DMS 273 (cell line): ENCODE results near the gene EPHA1.

ENCODE experiments used
- DNase-seq: peaks from one replicate; lab custom pipeline; 2025; ENCODE audit not compliant: unreplicated experiment; lab: John Stamatoyannopoulos, UW

EPHA1 gene

GRCh38 chr7:143375298-143376034 lies 33.2 kb downstream of the EPHA1 start:
- peak; percentile 57 for DNase-seq

DNA sequence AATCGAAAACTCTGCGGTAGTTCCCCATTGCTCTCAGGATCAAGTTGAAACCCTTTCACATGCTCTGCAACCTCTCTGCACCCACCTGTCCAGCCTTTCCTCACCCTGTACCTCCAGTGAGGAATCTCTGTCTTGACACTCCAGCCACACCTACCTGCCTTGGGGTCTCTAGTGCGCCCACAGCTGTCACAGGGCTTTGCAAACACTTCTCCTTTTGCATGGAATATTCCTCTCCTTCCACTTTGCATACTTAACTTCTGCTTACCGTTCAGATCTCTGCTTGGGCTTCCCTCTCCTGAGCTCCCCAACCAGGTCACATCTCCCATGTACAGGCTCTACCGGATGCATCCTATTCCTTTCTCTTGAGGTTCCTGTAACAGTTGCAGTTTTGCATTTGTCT lies 34.1 kb downstream of the EPHA1 start:
- DNase-seq: no peak

DNA sequence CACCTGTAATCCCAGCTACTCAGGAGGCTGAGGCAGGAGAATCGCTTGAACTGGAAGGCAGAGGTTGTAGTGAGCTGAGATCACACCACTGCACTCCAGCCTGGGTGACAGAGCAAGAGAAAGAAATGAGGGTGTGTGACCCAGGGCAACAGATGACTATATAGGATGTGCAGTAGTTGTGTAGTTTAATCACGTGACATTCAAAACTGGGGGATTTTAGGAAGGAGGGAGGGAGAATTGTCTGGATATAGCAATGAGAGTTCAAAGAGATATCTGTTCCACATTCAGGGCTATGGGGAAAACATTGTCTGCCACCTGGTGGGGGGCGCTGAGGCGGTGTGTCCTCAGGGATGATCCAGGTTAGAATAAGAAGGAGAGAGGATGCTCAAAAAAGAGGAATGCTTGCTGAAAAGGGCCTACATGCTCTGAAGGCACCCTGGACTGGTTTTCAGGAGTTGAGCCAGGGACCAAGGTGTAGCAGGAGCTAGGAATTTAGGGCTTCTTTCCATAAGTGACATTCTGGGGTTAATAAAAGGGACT lies 35.3 kb downstream of the EPHA1 start:
- DNase-seq: no peak

DNA sequence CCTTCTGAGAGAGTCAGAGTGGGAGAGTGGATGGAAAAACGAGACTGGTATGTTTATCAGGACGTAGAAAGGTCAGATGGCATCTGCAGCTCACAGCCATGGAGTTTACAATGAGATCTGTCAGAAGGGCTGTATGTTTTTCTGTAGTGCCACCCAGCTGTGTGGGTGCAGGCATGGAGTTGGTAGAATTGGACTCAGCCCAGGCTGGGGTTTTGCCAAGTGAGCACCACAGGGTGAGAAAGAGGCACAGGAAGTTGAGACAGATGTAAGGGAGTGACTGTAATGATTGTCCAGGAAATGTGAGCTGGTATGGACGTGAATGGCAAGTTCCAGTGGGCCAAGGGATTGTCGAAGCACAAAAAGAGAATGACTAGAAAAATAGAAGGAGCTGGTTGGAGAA lies 36.6 kb downstream of the EPHA1 start:
- peak; percentile 76 for DNase-seq

DNA sequence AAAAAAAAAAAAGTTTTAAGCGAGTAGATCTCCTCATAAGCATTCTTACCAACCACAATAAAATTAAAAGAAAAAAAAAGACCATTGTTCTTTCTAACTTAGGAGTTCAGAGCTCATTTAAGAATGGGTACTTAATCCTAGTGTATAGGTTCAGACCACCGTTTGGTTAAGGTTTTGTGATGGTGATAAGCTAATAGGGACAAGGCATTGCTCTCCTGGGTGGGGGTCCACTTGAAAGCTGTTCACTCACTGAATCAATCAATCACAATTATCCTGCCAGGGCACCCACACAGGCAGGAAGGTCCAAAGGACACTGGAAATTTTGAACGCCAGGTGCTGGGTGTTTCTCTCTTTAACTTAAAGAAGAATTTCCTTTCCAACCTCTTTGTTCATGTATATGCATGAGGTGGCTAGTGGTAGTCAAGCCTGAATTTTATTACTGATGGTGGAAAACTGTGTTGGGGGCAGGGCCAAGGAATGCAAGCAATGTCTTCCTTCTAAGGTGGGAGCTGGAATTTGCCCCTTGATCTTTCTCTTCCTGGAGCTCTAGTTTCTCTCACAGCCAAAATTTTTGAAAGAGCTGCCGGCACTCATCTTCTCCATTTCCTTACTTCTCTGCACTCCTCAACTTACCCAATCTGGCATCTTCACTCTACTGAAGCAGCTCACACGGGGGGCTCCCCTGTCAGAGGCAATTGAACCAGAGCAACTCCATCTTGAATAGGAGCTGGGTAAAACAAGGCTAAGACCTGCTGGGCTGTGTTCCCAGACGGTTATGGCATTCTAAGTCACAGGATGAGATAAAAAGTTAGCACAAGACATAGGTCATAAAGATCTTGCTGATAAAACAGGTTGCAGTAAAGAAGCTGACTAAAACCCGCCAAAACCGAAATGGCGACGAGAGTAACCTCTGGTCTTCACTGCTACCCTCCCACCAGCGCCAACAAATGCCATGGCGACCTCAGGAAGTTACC lies 38.7 kb downstream of the EPHA1 start:
- DNase-seq: no peak

- no peak for DNase-seq
Observed at GRCh38 chr7:143368387-143368786, 40.3 kb downstream of the EPHA1 start.

- DNase-seq: peak; percentile 30
Observed at GRCh38 chr7:143367972-143368371, 40.7 kb downstream of the EPHA1 start.

DNA sequence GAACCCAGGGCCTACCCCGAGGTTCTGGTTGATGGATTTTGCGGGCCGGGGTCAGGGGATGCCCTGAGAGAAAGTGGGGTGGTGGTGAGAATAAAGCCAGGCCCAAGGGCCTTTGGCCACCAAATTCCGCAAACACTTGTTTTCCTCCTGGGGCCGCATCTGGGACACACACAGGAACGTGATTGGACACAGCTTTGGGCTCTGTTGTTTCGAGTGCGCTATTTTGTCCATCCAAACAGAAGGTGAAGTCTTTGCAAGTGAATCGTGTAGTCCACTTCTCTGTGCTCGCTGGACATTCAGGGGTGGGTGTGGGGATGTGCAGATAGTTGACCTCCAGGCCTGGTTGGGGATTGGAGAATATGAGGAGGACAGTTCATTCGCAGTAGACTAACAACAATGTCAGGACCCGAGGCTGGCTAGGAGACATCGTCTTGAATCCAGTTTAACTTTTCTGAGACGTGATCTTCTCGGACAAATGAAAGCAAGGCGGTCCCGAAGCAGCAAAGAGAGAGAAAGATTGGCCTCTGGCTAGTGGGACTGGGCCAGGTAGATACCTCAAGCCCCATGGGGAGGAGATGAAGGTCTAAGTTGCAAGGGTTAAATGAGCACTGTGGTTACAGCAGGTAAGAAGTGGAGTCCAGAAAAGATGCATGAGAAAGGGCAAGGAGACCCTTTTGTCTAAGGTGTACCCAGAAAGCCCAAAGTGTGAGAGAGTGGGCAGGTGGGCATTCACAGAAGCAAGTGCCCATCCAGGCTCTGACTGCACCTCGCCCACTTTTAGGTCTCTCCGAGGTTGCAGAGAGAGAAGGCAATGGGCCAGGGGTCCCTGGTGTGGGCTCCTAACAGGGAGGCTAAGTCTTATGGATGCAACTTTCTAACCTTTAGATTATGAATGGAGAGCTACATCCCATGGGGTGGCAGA lies 45.4 kb downstream of the EPHA1 start:
- DNase-seq: no peak

DNA sequence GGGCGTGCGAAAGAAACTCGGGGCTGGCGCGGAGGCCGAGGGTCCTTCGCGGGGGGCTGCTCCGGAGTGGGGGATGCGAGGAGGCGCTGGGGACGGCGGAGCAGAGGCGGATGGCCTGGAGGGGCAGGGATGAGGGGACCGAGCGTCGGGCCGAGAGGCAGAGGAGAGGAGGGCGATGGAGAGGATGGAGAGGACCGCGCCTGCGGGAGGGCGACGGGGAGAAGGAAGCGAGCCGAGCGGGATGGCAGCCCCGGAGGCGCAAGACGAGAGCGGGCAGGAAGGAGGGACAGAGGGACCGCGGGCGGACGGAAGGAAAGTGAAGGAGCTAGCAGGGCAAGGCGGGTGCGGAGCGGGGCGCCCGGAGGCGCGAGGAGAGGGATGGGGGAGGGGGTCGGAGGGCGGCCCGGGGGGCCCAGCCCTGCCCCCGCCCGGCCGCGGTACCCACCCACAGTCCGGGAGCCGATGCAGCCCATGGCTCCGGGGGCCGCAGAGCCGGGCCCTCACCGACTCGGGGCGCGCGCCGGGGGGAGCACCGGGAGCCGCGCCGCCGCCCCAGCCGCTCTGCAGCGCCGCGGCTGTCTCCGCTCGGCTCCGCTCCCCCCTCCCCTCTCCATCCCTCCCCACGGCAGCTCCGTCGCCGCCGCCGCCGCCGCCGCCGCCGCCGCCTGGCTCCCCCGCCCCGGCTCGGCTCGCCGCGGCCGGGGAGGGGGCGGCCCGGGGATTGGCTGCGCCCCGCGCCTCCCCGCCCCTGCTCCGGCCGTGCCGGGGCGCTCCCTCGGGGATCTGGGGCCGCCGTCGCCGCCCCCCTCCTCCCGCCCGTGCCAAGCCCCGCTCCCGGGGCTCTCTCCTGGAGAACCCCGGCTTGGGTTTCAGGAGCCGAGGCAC lies 46.3 kb downstream of the EPHA1 start, which contains the start of gene FAM131B:
Gene FAM131B, minus strand, starts transcription at position 583 of the 885 bp plus-strand sequence. Its CDS starts 110 bp downstream, at position 473.
- DNase-seq: peak; percentile 57

GRCh38 chr7:143361552-143362130 lies 47.0 kb downstream of the EPHA1 start:
- DNase-seq: peak; percentile 42

DNA sequence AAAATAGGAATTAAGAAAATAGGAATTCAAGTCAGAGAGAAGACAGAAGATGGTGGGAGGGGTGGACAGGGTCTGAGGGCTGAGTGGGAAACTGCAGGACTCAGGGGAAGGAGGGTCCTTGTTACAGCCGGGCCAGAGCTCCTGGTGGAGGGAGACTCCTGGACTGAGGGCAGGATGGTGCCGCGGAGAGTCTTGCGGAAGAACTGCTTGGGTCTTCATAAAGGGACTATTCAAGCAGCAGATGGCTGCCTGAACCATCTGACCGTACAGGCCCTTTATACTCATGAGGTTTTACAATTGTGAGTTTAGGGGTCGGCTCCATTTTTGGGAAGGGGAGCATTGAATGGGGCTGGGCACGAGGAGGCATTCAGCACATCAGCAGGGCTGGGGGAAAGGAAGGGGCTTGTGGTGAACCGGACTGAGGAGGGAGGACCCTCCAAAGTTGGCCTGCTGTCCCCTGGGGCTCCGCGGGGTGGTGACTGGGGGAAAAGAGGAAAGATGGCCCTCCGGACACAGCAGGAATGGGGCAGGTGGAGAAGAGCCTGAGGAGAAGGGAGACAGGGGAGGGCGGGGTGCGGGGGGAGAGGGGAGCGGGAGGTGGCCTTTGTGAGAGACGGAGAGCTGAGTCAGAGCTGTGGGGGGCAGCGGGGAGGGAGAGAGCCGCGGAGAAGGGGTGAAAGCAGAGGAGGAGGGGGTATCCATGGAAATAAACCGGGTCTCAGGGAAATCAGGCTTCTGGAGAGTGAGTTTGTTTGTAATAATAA lies 47.7 kb downstream of the EPHA1 start:
- no peak for DNase-seq

DNA sequence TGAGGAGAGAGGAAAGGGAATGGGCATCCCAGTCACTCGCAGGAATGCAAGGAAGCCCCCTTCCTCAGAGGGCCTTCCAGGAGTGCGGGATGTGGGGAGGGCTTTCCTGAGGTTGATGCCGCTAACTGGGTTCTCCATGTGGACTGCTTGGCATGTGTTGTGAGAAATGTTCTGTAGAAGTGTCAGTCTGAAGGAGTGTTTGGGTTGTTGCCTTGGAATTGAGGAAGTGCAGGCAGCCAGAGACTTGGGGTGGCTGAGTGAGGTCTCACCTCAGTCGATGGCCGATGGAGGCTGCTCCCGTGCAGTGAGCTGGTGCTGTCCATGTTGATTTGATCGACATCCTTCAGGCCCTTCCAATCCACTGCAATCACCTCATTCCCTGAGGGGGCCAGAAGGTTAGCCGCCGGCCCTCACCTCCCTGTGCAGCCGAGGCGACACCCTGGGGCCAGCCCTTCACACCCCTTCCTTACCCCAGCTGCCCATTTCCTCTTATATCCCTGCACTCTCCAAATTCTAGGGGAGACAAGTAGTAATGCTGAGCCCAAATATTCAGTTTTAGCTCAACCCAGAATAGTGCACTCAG lies 48.8 kb downstream of the EPHA1 start:
- DNase-seq: no peak

DNA sequence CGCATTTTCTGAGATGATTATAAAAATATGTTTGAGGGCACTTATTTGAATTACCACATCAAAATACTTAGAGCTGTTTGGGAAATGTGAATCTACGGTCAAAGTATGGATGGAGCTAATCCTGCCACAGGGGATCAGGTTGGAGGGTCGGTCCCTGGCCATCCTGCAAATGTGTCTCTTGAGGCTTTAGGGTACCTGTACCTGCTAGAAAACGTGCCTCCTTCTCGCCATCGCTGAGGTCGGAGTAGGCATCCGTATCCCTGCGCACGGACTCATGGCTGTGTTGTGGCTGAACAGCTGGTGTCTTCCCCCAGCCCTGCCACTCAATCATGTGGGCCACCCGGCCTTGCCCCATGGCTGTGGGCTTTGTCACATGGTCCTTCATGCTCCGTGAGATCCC lies 50.0 kb downstream of the EPHA1 start:
- DNase-seq: no peak

DNA sequence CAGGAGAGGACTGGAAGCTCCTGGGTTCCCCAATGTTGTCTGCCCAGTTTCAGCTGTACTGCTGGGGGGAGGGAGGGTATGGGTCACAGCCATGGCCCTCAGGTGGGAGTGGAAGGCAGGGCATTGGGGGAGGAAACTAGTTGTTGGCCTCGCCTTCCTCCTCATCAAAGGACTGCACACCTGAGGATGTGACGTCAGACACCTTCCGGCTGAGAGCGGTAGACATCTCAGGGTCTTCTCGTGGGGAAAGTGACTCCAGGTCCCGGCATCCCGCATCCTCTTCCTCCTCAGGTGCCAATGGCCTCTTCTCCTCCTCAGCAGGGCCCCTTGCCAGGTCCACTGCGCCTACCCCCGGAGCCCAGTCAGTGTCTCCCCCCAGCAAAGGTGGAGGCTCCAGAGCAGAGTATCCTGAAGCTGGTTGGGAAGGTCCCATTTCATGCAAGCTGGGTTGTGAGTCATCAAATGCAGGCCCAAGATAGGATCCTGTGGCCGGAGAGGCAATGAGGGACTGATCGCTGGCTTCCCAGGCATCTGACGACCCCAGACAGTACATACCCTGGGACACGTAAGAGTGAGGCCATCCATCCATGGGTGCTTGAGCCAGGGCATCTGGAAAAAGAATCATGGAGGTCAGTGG lies 52.1 kb downstream of the EPHA1 start:
- DNase-seq: no peak

- no peak for DNase-seq
Observed at GRCh38 chr7:143355450-143356385, 52.9 kb downstream of the EPHA1 start.

DNA sequence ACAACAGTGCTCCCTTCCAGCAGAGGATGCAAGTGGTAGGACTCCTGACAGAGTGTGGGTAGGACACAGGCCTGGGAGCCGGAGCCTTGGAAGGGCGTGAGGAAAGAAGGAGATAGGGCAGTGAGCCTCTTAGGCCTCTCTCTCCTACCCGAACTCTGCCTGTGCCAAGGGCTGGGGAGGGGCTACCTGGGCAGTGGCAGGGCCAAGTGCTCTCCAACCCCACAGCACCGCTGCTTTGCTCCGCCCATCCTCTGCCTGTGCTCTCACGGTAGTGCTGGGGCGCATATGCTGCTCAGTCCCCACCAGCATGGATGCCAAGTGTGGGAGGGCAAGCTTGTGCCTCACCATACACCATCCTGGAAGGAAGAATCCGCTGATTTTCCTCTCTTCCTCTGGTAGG lies 53.7 kb downstream of the EPHA1 start:
- no peak for DNase-seq

GRCh38 chr7:143354376-143354775 lies 54.3 kb downstream of the EPHA1 start:
- no peak for DNase-seq
